ENCODE measurements around the gene KCNQ1. TPM values are rescaled to one million over a fixed set of nuclear protein-coding genes. Genes with fewer than 3 reads are reported as not detected.

KCNQ1 gene
- total RNA-seq, 1 experiment from 2014 or later, result 10.7 TPM

GRCh38 chr11:2577031-2577990, 132.5 kb downstream of the KCNQ1 start:
- H3K27ac ChIP-seq (ENCODE audit: low read depth, low read length), result no peak overlapping the region
- RAD21 ChIA-PET (ENCODE audit: low non-redundant PET in 1 of 2, low total read pairs in 2 of 2, uncharacterized antibody in 2 of 2, unreplicated experiment in 2 of 2), result no interaction called here
- H3K79me2 ChIP-seq (ENCODE audit: insufficient read depth, low read length), result no peaks in the 10 kb centered on the region
- H3K27me3 ChIP-seq (ENCODE audit: insufficient read depth, low read length), result no peaks in the 10 kb centered on the region
- POLR2A ChIA-PET, result no interaction called here
- CTCF ChIA-PET, result no interaction called here
- intact Hi-C loops (cut with micrococcal nuclease), result no loop called here
- no peaks in the 10 kb centered on the region for H4K20me1 ChIP-seq (ENCODE audit: insufficient read depth)
- DNase-seq (ENCODE audit: low read depth, low spot score) (no peak), ATAC-seq (no peak)
- H3K4me1 ChIP-seq (ENCODE audit: control insufficient read depth in 1 of 2, insufficient read depth in 2 of 2, low read length in 2 of 2), result 0 out of 4 replicates have a peak, but pooled peaks cover 0 to 4% of the 10 kb centered on the region in 2 experiments
- TF ChIP-seq SP1 (IDR thresholded peaks at IDR 0.05; ENCODE audit: low read depth), result no peak
- no peak for TF ChIP-seq ZBTB33 (IDR thresholded peaks at IDR 0.05; ENCODE audit: extremely low read depth, insufficient replicate concordance, low read length)
- no peak for TF ChIP-seq EZH2phosphoT487 (IDR thresholded peaks at IDR 0.05; ENCODE audit: borderline replicate concordance)
- no peak for TF ChIP-seq CEBPB (IDR thresholded peaks at IDR 0.05; ENCODE audit: low read depth)
- no peak for TF ChIP-seq POLR2AphosphoS5 (IDR thresholded peaks at IDR 0.05; ENCODE audit: low read depth, low read length)
- TF ChIP-seq CTCF (IDR thresholded peaks at IDR 0.05 in 2 of 3, conservative IDR thresholded peaks at IDR 0.05 in 1 of 3; ENCODE audit: borderline replicate concordance in 1 of 3, insufficient read depth in 1 of 3, low read depth in 2 of 3, low read length in 2 of 3), result no peak
- no peak for TF ChIP-seq POLR2A (IDR thresholded peaks at IDR 0.05; ENCODE audit: borderline replicate concordance, extremely low read depth, insufficient read depth, insufficient read length)
- no TSS peak for BruUV-seq (replicated peaks)
- H3K4me2 ChIP-seq (ENCODE audit: low read length), result no peak overlapping the region
- no peak overlapping the region for H2AFZ ChIP-seq (ENCODE audit: low read depth, low read length, poor library complexity, severe bottlenecking)
- H3K4me3 ChIP-seq (replicated peaks in 1 of 2; ENCODE audit: low read depth in 1 of 2, low read length in 2 of 2), result no peak overlapping the region
- no peak overlapping the region for H3K9ac ChIP-seq (ENCODE audit: low read length)
- H3K9me2 ChIP-seq (ENCODE audit: insufficient read depth), result no peaks in the 10 kb centered on the region
- H3K9me3 ChIP-seq (ENCODE audit: control insufficient read depth in 1 of 2, insufficient read depth in 1 of 2, low read depth in 1 of 2, low read length in 2 of 2), result no peaks in the 10 kb centered on the region
- H3K36me3 ChIP-seq (ENCODE audit: control insufficient read depth in 1 of 2, insufficient read depth in 2 of 2, low read length in 2 of 2), result no peaks in the 10 kb centered on the region
